HepG2 (cell line): Measurements from ENCODE around the gene TARS3. TPM values are rescaled to one million over a fixed set of nuclear protein-coding genes. Genes with fewer than 3 reads are reported as not detected.

ENCODE experiments used
- ARNT ChIP-seq: fragments of 450-650 bp; IDR thresholded peaks from 2 replicates; pipeline ENCODE4 v1.6.1; 2017
- CHD2 ChIP-seq: IDR thresholded peaks from 2 replicates; pipeline ENCODE4 v1.6.1; 2011; ENCODE audit warnings: low read depth, low read length, improper control_type of control experiment
- EED ChIP-seq: sonication (generic); formaldehyde crosslinking; IDR thresholded peaks from 2 replicates; pipeline ENCODE4 v1.5.0; 2020; ENCODE audit warnings: mild to moderate bottlenecking, missing genetic modification reagents
- EP300 ChIP-seq, 3 experiments: sonication (generic) in 1 of 3; formaldehyde crosslinking in 1 of 3; IDR thresholded peaks; 2 replicates each; pipeline versions ENCODE4 v1.5.1 to v1.6.1; 2011 to 2020; ENCODE audit warnings: low read depth in 2 of 3, low read length in 2 of 3, borderline replicate concordance in 1 of 3, improper control_type of control experiment in 1 of 3, mild to moderate bottlenecking in 1 of 3, missing genetic modification reagents in 1 of 3, moderate library complexity in 1 of 3
- HNF1B ChIP-seq: sonication (generic); formaldehyde crosslinking; IDR thresholded peaks from 2 replicates; pipeline ENCODE4 v1.5.1; 2020; ENCODE audit warnings: mild to moderate bottlenecking, moderate library complexity, missing genetic modification reagents
- KDM5B ChIP-seq: sonication (generic); formaldehyde crosslinking; IDR thresholded peaks from 2 replicates; pipeline ENCODE4 v1.4.0; 2020; ENCODE audit warnings: missing genetic modification reagents, mild to moderate bottlenecking, borderline replicate concordance
- NCOA5 ChIP-seq: sonication (generic); formaldehyde crosslinking; IDR thresholded peaks from 2 replicates; pipeline ENCODE4 v1.4.0; 2020; ENCODE audit warnings: missing genetic modification reagents
- NPAS2 ChIP-seq: sonication (generic); formaldehyde crosslinking; IDR thresholded peaks from 2 replicates; pipeline ENCODE4 v1.8.0; 2022; ENCODE audit warnings: mild to moderate bottlenecking, missing genetic modification reagents, borderline replicate concordance
- PCBP2 ChIP-seq: fragments of 200-400 bp; formaldehyde crosslinking; optimal IDR thresholded peaks from 2 replicates; pipeline ENCODE3; 2018; ENCODE audit warnings: low read length, low read depth; ENCODE audit not compliant: poor library complexity, severe bottlenecking
- RAD21 ChIP-seq: fragments of 450-650 bp; formaldehyde crosslinking; IDR thresholded peaks from 2 replicates; pipeline ENCODE4 v1.5.0; 2020; ENCODE audit warnings: mild to moderate bottlenecking
- SMAD9 ChIP-seq: sonication (generic); formaldehyde crosslinking; IDR thresholded peaks from 2 replicates; pipeline ENCODE4 v1.5.1; 2020; ENCODE audit warnings: mild to moderate bottlenecking, missing genetic modification reagents
- SP2 ChIP-seq: sonication (generic); formaldehyde crosslinking; IDR thresholded peaks from 2 replicates; pipeline ENCODE4 v1.5.1; 2020; ENCODE audit warnings: mild to moderate bottlenecking, missing genetic modification reagents
- ZBTB20 ChIP-seq: sonication (generic); formaldehyde crosslinking; IDR thresholded peaks from 2 replicates; pipeline ENCODE4 v1.8.1; 2023; ENCODE audit warnings: missing genetic modification reagents, low read depth, mild to moderate bottlenecking, borderline replicate concordance
- ZBTB38 ChIP-seq: sonication (generic); formaldehyde crosslinking; IDR thresholded peaks from 2 replicates; pipeline ENCODE4 v1.5.1; 2020; ENCODE audit warnings: mild to moderate bottlenecking, missing genetic modification reagents
- ZEB1 ChIP-seq: IDR thresholded peaks from 2 replicates; pipeline ENCODE4 v1.6.1; 2012; ENCODE audit warnings: mild to moderate bottlenecking, low read depth, inconsistent platforms; ENCODE audit not compliant: insufficient replicate concordance
- ZNF180 ChIP-seq: sonication (generic); formaldehyde crosslinking; IDR thresholded peaks from 2 replicates; pipeline ENCODE4 v1.4.0; 2020; ENCODE audit warnings: low read depth, missing genetic modification reagents, borderline replicate concordance
- ZNF24 ChIP-seq: fragments of 450-650 bp; IDR thresholded peaks from 2 replicates; pipeline ENCODE4 v1.6.1; 2017; ENCODE audit warnings: antibody characterized with exemption, mild to moderate bottlenecking
- ZNF329 ChIP-seq: sonication (generic); formaldehyde crosslinking; IDR thresholded peaks from 2 replicates; pipeline ENCODE4 v1.9.0; 2021; ENCODE audit warnings: low read depth, mild to moderate bottlenecking, missing genetic modification reagents
- ZNF333 ChIP-seq: sonication (generic); formaldehyde crosslinking; IDR thresholded peaks from 2 replicates; pipeline ENCODE4 v1.4.0; 2020; ENCODE audit warnings: mild to moderate bottlenecking, missing genetic modification reagents, borderline replicate concordance
- ZNF34 ChIP-seq: sonication (generic); formaldehyde crosslinking; IDR thresholded peaks from 2 replicates; pipeline ENCODE4 v1.4.0; 2020; ENCODE audit warnings: mild to moderate bottlenecking, missing genetic modification reagents, borderline replicate concordance
- ZNF547 ChIP-seq: sonication (generic); formaldehyde crosslinking; IDR thresholded peaks from 2 replicates; pipeline ENCODE4 v1.5.1; 2020; ENCODE audit warnings: mild to moderate bottlenecking, missing genetic modification reagents
- ZNF562 ChIP-seq: sonication (generic); formaldehyde crosslinking; IDR thresholded peaks from 2 replicates; pipeline ENCODE4 v1.8.0; 2022; ENCODE audit warnings: missing genetic modification reagents, borderline replicate concordance
- ZNF720 ChIP-seq: sonication (generic); formaldehyde crosslinking; IDR thresholded peaks from 2 replicates; pipeline ENCODE4 v1.4.0; 2020; ENCODE audit warnings: missing genetic modification reagents
- ZNF724P ChIP-seq: sonication (generic); formaldehyde crosslinking; IDR thresholded peaks from 2 replicates; pipeline ENCODE4 v1.8.0; 2022; ENCODE audit warnings: missing genetic modification reagents, borderline replicate concordance
- ZNF761 ChIP-seq: sonication (generic); formaldehyde crosslinking; conservative IDR thresholded peaks from 2 replicates; pipeline ENCODE4 v1.4.0; 2020; ENCODE audit warnings: mild to moderate bottlenecking, missing genetic modification reagents
- ZNF839 ChIP-seq: sonication (generic); formaldehyde crosslinking; IDR thresholded peaks from 2 replicates; pipeline ENCODE4 v1.4.0; 2020; ENCODE audit warnings: missing genetic modification reagents, mild to moderate bottlenecking, borderline replicate concordance
- polyA plus RNA-seq, 8 experiments: library from polyadenylated mRNA; depleted of rRNA in 3 of 8; stranded (reverse) in 7 of 8; unstranded in 1 of 8; fragments of >200 nt; fragmentation: Illumina TruSeq in 4 of 8; extraction: Trizol in 4 of 8; gene quantifications; 2 replicates each; pipeline versions ENCODE4 v1.2.1 to v1.2.3, GENCODE V29; 2011 to 2016; ENCODE audit warnings: low read depth in 4 of 8, missing spikeins in 1 of 8, mixed read lengths in 1 of 8; ENCODE audit not compliant: insufficient read depth in 1 of 8
- total RNA-seq, 5 experiments: library from RNA; depleted of rRNA; stranded (reverse); fragments of >200 nt; fragmentation: Illumina TruSeq; extraction: Trizol; gene quantifications; 2 replicates each; pipeline ENCODE4 v1.2.3, GENCODE V29; 2016; ENCODE audit warnings: low read depth in 1 of 5
- TF ChIP-seq, protein P1 (sequence below): IDR thresholded peaks from 2 replicates; pipeline ENCODE4 v1.6.1; 2016; ENCODE audit warnings: control low read depth

The TARS3 gene
- total and polyA plus RNA-seq, 2 of the 13 experiments (the other 11 are each of a cell fraction or from before 2014, with no cell fraction given) = 4.1 to 11.7 TPM

GRCh38 chr15:101613130-101614000 lies 110.9 kb downstream of the TARS3 start (continued):
- TF ChIP-seq ZNF329 (CRISPR knock-in tag) (peak; percentile 23; the same call in 1 of the 2 replicates), EP300 (IDR thresholded peaks at IDR 0.05; ENCODE audit: low read depth in 2 of 2, low read length in 2 of 2) (no peak), EP300 (CRISPR knock-in tag; IDR thresholded peaks at IDR 0.05; ENCODE audit: borderline replicate concordance) (no peak), ZNF720 (no peak), ZNF333 (CRISPR knock-in tag) (peak; percentile 52; the same call in 1 of the 2 replicates), PCBP2 (no peak), ZNF24 (no peak), SMAD9 (CRISPR knock-in tag) (no peak), ZNF180 (CRISPR knock-in tag) (no peak), RAD21 (CRISPR knock-in tag) (no peak), ZBTB38 (CRISPR knock-in tag) (no peak), KDM5B (peak; percentile 75; the same call in 1 of the 2 replicates), ZBTB20 (CRISPR knock-in tag) (no peak), HNF1B (CRISPR knock-in tag) (no peak), CHD2 (no peak), ARNT (no peak), EED (no peak), ZNF761 (no peak), ZNF839 (CRISPR knock-in tag) (no peak), ZNF724P (CRISPR knock-in tag) (no peak), NCOA5 (CRISPR knock-in tag) (no peak), ZNF547 (CRISPR knock-in tag) (peak; percentile 84; the same call in 1 of the 2 replicates), ZNF562 (no peak), ZNF34 (CRISPR knock-in tag) (no peak), ZEB1 (no peak), NPAS2 (no peak), SP2 (CRISPR knock-in tag) (no peak)
- TF ChIP-seq, protein P1, sequence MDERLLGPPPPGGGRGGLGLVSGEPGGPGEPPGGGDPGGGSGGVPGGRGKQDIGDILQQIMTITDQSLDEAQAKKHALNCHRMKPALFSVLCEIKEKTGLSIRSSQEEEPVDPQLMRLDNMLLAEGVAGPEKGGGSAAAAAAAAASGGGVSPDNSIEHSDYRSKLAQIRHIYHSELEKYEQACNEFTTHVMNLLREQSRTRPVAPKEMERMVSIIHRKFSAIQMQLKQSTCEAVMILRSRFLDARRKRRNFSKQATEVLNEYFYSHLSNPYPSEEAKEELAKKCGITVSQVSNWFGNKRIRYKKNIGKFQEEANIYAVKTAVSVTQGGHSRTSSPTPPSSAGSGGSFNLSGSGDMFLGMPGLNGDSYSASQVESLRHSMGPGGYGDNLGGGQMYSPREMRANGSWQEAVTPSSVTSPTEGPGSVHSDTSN = no peak
